ENCODE measurements around the gene ANKRD12.

Gene ANKRD12

GRCh38 chr18:9100796-9101195, 35.8 kb upstream of the ANKRD12 start:
- no peaks in the 10 kb centered on the region for H3K27me3 ChIP-seq (ENCODE audit: insufficient read depth, low read depth)
- no peak overlapping the region for H3K4me2 ChIP-seq
- no peak overlapping the region for H3K9ac ChIP-seq
- peaks cover 2% of the 10 kb centered on the region; the same call in 1 of the 2 replicates for H4K20me1 ChIP-seq (ENCODE audit: insufficient read depth)
- H3K79me2 ChIP-seq (ENCODE audit: insufficient read depth, low read depth), result peaks cover 43% of the 10 kb centered on the region
- no peak overlapping the region for H3K27ac ChIP-seq
- no peak overlapping the region for H2AFZ ChIP-seq (ENCODE audit: low read depth)
- H3K4me1 ChIP-seq (ENCODE audit: low read depth, poor library complexity, severe bottlenecking), result peaks cover 15% of the 10 kb centered on the region
- no peak overlapping the region for H3K4me3 ChIP-seq (IDR thresholded peaks at IDR 0.05; ENCODE audit: insufficient read depth, low read depth, low read length)
- TF ChIP-seq CTCF (conservative IDR thresholded peaks at IDR 0.05; ENCODE audit: low read depth, low read length), result no peak
- H3K36me3 ChIP-seq (ENCODE audit: insufficient read depth), result no peaks in the 10 kb centered on the region

GRCh38 chr18:9101730-9102507, 34.7 kb upstream of the ANKRD12 start:
- H3K4me3 ChIP-seq (IDR thresholded peaks at IDR 0.05; ENCODE audit: insufficient read depth, low read depth, low read length), result no peak overlapping the region
- no peak for TF ChIP-seq CTCF (conservative IDR thresholded peaks at IDR 0.05; ENCODE audit: low read depth, low read length)
- no peaks in the 10 kb centered on the region for H3K36me3 ChIP-seq (ENCODE audit: insufficient read depth)
- H2AFZ ChIP-seq (ENCODE audit: low read depth), result peak overlapping the region; percentile 62
- peaks cover 54% of the 10 kb centered on the region for H3K79me2 ChIP-seq (ENCODE audit: insufficient read depth, low read depth)
- H3K9ac ChIP-seq, result peak overlapping the region; percentile 82
- peak overlapping the region; percentile 90 for H3K27ac ChIP-seq
- no peaks in the 10 kb centered on the region for H3K27me3 ChIP-seq (ENCODE audit: insufficient read depth, low read depth)
- peaks cover 26% of the 10 kb centered on the region for H3K4me1 ChIP-seq (ENCODE audit: low read depth, poor library complexity, severe bottlenecking)
- H4K20me1 ChIP-seq (ENCODE audit: insufficient read depth), result peaks cover 6% of the 10 kb centered on the region
- peak overlapping the region; percentile 85 for H3K4me2 ChIP-seq

GRCh38 chr18:9102508-9103375, 33.8 kb upstream of the ANKRD12 start, which contains the start of gene NDUFV2:
Gene NDUFV2 (plus strand): TSS chr18:9102699. CDS start chr18:9102744, 45 bp downstream.
- Histone ChIP-seq H3K9ac (peak within 1 kb of the TSS; percentile 82), H3K4me2 (peak within 1 kb of the TSS; percentile 99), H3K27me3 (ENCODE audit: insufficient read depth, low read depth) (no peaks in the 10 kb centered on the region), H2AFZ (ENCODE audit: low read depth) (peak within 1 kb of the TSS; percentile 62), H3K36me3 (ENCODE audit: insufficient read depth) (no peaks in the 10 kb centered on the region), H3K4me1 (ENCODE audit: low read depth, poor library complexity, severe bottlenecking) (peaks cover 34% of the 10 kb centered on the region), H4K20me1 (ENCODE audit: insufficient read depth) (peaks cover 14% of the 10 kb centered on the region), H3K27ac (peak within 1 kb of the TSS; percentile 90), H3K4me3 (IDR thresholded peaks at IDR 0.05; ENCODE audit: insufficient read depth, low read depth, low read length) (no peak within 1 kb of the TSS), H3K79me2 (ENCODE audit: insufficient read depth, low read depth) (peaks cover 62% of the 10 kb centered on the region)
- no peak for TF ChIP-seq CTCF (conservative IDR thresholded peaks at IDR 0.05; ENCODE audit: low read depth, low read length)

- Histone ChIP-seq H3K4me1 (ENCODE audit: low read depth, poor library complexity, severe bottlenecking) (peaks cover 41% of the 10 kb centered on the region), H3K27ac (peak overlapping the region; percentile 90), H3K79me2 (ENCODE audit: insufficient read depth, low read depth) (peaks cover 69% of the 10 kb centered on the region), H4K20me1 (ENCODE audit: insufficient read depth) (peaks cover 14% of the 10 kb centered on the region), H3K27me3 (ENCODE audit: insufficient read depth, low read depth) (no peaks in the 10 kb centered on the region), H3K4me2 (peak overlapping the region; percentile 99), H3K9ac (peak overlapping the region; percentile 82), H3K4me3 (IDR thresholded peaks at IDR 0.05; ENCODE audit: insufficient read depth, low read depth, low read length) (no peak overlapping the region), H3K36me3 (ENCODE audit: insufficient read depth) (no peaks in the 10 kb centered on the region), H2AFZ (ENCODE audit: low read depth) (no peak overlapping the region)
- TF ChIP-seq CTCF (conservative IDR thresholded peaks at IDR 0.05; ENCODE audit: low read depth, low read length), result 0 out of 2 replicates have a peak, but pooled peaks have one; percentile 20
These were observed 33.2 kb upstream of the ANKRD12 start for GRCh38 chr18:9103376-9103873.
